Measurements from ENCODE around the gene CCDC197. TPM values are rescaled to one million over a fixed set of nuclear protein-coding genes. Genes with fewer than 3 reads are reported as not detected.
A peak's percentile ranks its signal among the peaks of the same experiment; 100 is the strongest.

The CCDC197 gene
- total and polyA plus RNA-seq, 8 donors = not detected

GRCh38 chr14:93991212-93991611 is 5.9 kb upstream of the CCDC197 start:
- no peaks in the 10 kb centered on the region for H3K36me3 ChIP-seq
- no peaks in the 10 kb centered on the region for H3K9me3 ChIP-seq
- no peaks in the 10 kb centered on the region for H3K27me3 ChIP-seq
- H3K4me3 ChIP-seq = no peak overlapping the region
- intact Hi-C loops (cut with DNase I) = no loop called here
- no peaks in the 10 kb centered on the region for H3K4me1 ChIP-seq
- no peak for FAIRE-seq
- no peak overlapping the region for H3K27ac ChIP-seq
- TF ChIP-seq, protein P1, sequence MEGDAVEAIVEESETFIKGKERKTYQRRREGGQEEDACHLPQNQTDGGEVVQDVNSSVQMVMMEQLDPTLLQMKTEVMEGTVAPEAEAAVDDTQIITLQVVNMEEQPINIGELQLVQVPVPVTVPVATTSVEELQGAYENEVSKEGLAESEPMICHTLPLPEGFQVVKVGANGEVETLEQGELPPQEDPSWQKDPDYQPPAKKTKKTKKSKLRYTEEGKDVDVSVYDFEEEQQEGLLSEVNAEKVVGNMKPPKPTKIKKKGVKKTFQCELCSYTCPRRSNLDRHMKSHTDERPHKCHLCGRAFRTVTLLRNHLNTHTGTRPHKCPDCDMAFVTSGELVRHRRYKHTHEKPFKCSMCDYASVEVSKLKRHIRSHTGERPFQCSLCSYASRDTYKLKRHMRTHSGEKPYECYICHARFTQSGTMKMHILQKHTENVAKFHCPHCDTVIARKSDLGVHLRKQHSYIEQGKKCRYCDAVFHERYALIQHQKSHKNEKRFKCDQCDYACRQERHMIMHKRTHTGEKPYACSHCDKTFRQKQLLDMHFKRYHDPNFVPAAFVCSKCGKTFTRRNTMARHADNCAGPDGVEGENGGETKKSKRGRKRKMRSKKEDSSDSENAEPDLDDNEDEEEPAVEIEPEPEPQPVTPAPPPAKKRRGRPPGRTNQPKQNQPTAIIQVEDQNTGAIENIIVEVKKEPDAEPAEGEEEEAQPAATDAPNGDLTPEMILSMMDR (IDR thresholded peaks at IDR 0.05) = no peak
- 83 to 88% methylated on average over 10 of the region's 10 CpGs for WGBS, 2 donors
- no peak for ATAC-seq
- no peak for DNase-seq

- no peak overlapping the region for H3K27ac ChIP-seq
- no peaks in the 10 kb centered on the region for H3K36me3 ChIP-seq
- DNase-seq (no peak), ATAC-seq (no peak), FAIRE-seq (no peak)
- intact Hi-C loops (cut with DNase I) = no loop called here
- TF ChIP-seq, protein P1 (IDR thresholded peaks at IDR 0.05) = no peak
- 91 to 94% methylated on average over 4 of the region's 4 CpGs for WGBS, 2 donors
- H3K4me1 ChIP-seq = no peaks in the 10 kb centered on the region
- H3K27me3 ChIP-seq = no peaks in the 10 kb centered on the region
- no peaks in the 10 kb centered on the region for H3K9me3 ChIP-seq
- H3K4me3 ChIP-seq = no peak overlapping the region
Measured at GRCh38 chr14:93991649-93992048, 5.5 kb upstream of the CCDC197 start.

DNA sequence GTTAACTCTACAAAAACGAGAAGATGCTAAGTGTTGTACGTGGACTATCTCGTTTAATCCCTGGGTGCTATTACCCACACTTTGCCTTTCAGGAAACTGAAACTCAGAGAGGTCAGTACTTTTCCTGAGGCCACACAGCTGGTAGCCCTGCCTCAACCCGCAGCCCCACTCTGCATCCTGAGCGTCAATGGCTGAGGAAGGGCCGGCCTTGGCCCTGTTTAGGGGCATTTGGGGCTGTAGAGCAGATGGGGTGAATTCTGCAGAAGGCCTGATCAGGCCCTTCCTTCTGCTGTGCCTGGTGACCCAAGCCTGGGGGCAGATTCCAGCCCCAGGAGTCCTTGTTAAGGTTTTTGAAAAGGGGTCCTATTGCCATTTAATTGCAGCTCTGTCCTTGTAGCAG is 3.7 kb upstream of the CCDC197 start:
- TF ChIP-seq, protein P1 (IDR thresholded peaks at IDR 0.05) = no peak
- WGBS, 2 donors = 77 to 81% methylated on average over 6 of the region's 6 CpGs
- intact Hi-C loops (cut with DNase I) = no loop called here
- Histone ChIP-seq H3K27ac (no peak overlapping the region), H3K36me3 (no peaks in the 10 kb centered on the region), H3K9me3 (no peaks in the 10 kb centered on the region), H3K4me3 (no peak overlapping the region), H3K4me1 (no peaks in the 10 kb centered on the region), H3K27me3 (no peaks in the 10 kb centered on the region)
- no peak for FAIRE-seq
- no peak for DNase-seq
- ATAC-seq = no peak

GRCh38 chr14:93994919-93995682 is 2.0 kb upstream of the CCDC197 start:
- DNase-seq = peak in 4 of 6 donors; percentile 55 to 77 (median 68)

More at GRCh38 chr14:93994919-93995682, 2.0 kb upstream of the CCDC197 start:
- H3K4me3 ChIP-seq = no peak overlapping the region
- peak; percentile 71 to 83 (median 74) for ATAC-seq
- TF ChIP-seq, protein P1 (IDR thresholded peaks at IDR 0.05) = no peak
- H3K27ac ChIP-seq = no peak overlapping the region
- intact Hi-C loops (cut with DNase I) = no loop called here
- H3K4me1 ChIP-seq = no peaks in the 10 kb centered on the region
- no peaks in the 10 kb centered on the region for H3K36me3 ChIP-seq
- no peaks in the 10 kb centered on the region for H3K27me3 ChIP-seq
- WGBS, 2 donors = 47 to 53% methylated on average over 13 of the region's 13 CpGs
- no peak for FAIRE-seq
- no peaks in the 10 kb centered on the region for H3K9me3 ChIP-seq
